Common myeloid progenitor, CD34-positive (primary cell): ENCODE results near the gene LAMP1.
"Not testable (repeated sequence)": the region's sequence is repeated elsewhere in the genome, so short reads cannot be mapped to it uniquely, and the experiment has no call there.

Experiments
- CTCF ChIA-PET: fragments of 350-600 bp; sonication (Branson Sonifier 250); formaldehyde crosslinking; loops from one replicate; lab custom pipeline; 2021; ENCODE audit warnings: antibody characterized with exemption; lab: Charles Lee
- POLR2A ChIA-PET: fragments of 350-600 bp; sonication (Branson Sonifier 250); formaldehyde crosslinking; loops from one replicate; lab custom pipeline; 2021; ENCODE audit warnings: antibody characterized with exemption; lab: Charles Lee
- DNase-seq, 3 donors: peaks; one replicate each; pipeline versions ENCODE4 v3.0.0 to v3.0.0-alpha.2; 2013
- H3K27ac ChIP-seq, 2 experiments: 1 replicate in 1 of 2; 2 replicates in 1 of 2; pipeline ENCODE4 v1.7.0; 2013; ENCODE audit warnings: inconsistent platforms in 2 of 2, low read length in 2 of 2, mild to moderate bottlenecking in 2 of 2, low read depth in 1 of 2, moderate library complexity in 1 of 2; ENCODE audit not compliant: severe bottlenecking in 2 of 2, insufficient read depth in 1 of 2, poor library complexity in 1 of 2
- H3K27me3 ChIP-seq, 5 experiments: replicated peaks in 2 of 5; 1 replicate in 3 of 5; 2 replicates in 2 of 5; pipeline versions ENCODE4 v1.6.1 to v1.7.0; 2013; ENCODE audit warnings: low read length in 4 of 5, mild to moderate bottlenecking in 2 of 5, moderate library complexity in 2 of 5, inconsistent platforms in 1 of 5; ENCODE audit not compliant: insufficient read depth in 5 of 5, control insufficient read depth in 4 of 5
- H3K36me3 ChIP-seq, 4 experiments: 1 replicate in 2 of 4; 2 replicates in 2 of 4; pipeline versions ENCODE4 v1.6.1 to v1.7.0; 2013; ENCODE audit warnings: low read length in 3 of 4, control low read depth in 1 of 4, mild to moderate bottlenecking in 1 of 4; ENCODE audit not compliant: control insufficient read depth in 4 of 4, insufficient read depth in 4 of 4
- H3K4me1 ChIP-seq, 4 experiments: 1 replicate in 3 of 4; 2 replicates in 1 of 4; pipeline versions ENCODE4 v1.6.1 to v1.7.1; 2013; ENCODE audit warnings: low read length in 3 of 4, mild to moderate bottlenecking in 3 of 4, control low read depth in 1 of 4, inconsistent platforms in 1 of 4, moderate library complexity in 1 of 4; ENCODE audit not compliant: control insufficient read depth in 4 of 4, insufficient read depth in 4 of 4; ENCODE audit errors: control extremely low read depth in 1 of 4
- H3K4me3 ChIP-seq, 7 experiments: 1 replicate in 4 of 7; 2 replicates in 3 of 7; pipeline versions ENCODE4 v1.5.1 to v1.7.0; 2013; ENCODE audit warnings: mild to moderate bottlenecking in 7 of 7, low read length in 6 of 7, moderate library complexity in 6 of 7, inconsistent platforms in 2 of 7, low read depth in 2 of 7, control low read depth in 1 of 7; ENCODE audit not compliant: insufficient read depth in 4 of 7, control insufficient read depth in 1 of 7; ENCODE audit errors: extremely low read depth in 1 of 7
- H3K9me3 ChIP-seq, 5 experiments: 1 replicate in 4 of 5; 2 replicates in 1 of 5; pipeline versions ENCODE4 v1.6.1 to v1.7.1; 2013; ENCODE audit warnings: low read length in 4 of 5, mild to moderate bottlenecking in 2 of 5, inconsistent platforms in 1 of 5, low read depth in 1 of 5, moderate library complexity in 1 of 5; ENCODE audit not compliant: control insufficient read depth in 4 of 5, insufficient read depth in 2 of 5; ENCODE audit errors: control extremely low read depth in 1 of 5
- WGBS: methylation state at CpG from one replicate; pipeline ENCODE4 v1.1.5; 2013; ENCODE audit not compliant: insufficient coverage; 5-methylcytosine and 5-hydroxymethylcytosine counted together

LAMP1 gene

GRCh38 chr13:113305208-113305607, 8.2 kb downstream of the LAMP1 start:
- no peaks in the 10 kb centered on the region for H3K9me3 ChIP-seq
- H3K4me3 ChIP-seq: no peak overlapping the region
- POLR2A ChIA-PET: no interaction called here
- H3K4me1 ChIP-seq: no peaks in the 10 kb centered on the region
- CTCF ChIA-PET: no interaction called here
- H3K36me3 ChIP-seq: peaks cover 11 to 21% (median 19%) of the 10 kb centered on the region in 4 experiments
- no peak for DNase-seq
- 90% methylated on average over 6 of the region's 7 CpGs for WGBS
- no peak overlapping the region for H3K27ac ChIP-seq
- H3K27me3 ChIP-seq: no peaks in the 10 kb centered on the region

GRCh38 chr13:113307491-113307890, 10.5 kb downstream of the LAMP1 start:
- DNase-seq: no peak
- CTCF ChIA-PET: interaction anchor here (1.7 kb wide), 1 partner anchor 9 kb away, joined by 3 read pairs; no protein-coding TSS in a partner anchor
- POLR2A ChIA-PET: no interaction called here
- H3K4me3 ChIP-seq: no peak overlapping the region
- H3K9me3 ChIP-seq: no peaks in the 10 kb centered on the region
- H3K27me3 ChIP-seq: no peaks in the 10 kb centered on the region
- peaks cover 13 to 41% (median 34%) of the 10 kb centered on the region in 4 experiments for H3K36me3 ChIP-seq
- no peaks in the 10 kb centered on the region for H3K4me1 ChIP-seq
- no peak overlapping the region for H3K27ac ChIP-seq

- H3K36me3 ChIP-seq: peaks cover 13 to 44% (median 33%) of the 10 kb centered on the region in 4 experiments
- H3K27me3 ChIP-seq: no peaks in the 10 kb centered on the region
- no peak overlapping the region for H3K4me3 ChIP-seq
- no peak overlapping the region for H3K27ac ChIP-seq
- ChIA-PET CTCF (interaction anchor here (1.0 to 1.2 kb wide), 2 partner anchors 12 to 20 kb away, joined by 3 to 4 read pairs; partner anchors contain the start of gene LAMP1), POLR2A (interaction anchor here (1.2 kb wide), 1 partner anchor 11 kb away, joined by 3 read pairs; no protein-coding TSS in a partner anchor)
- 92% methylated on average over 6 of the region's 6 CpGs for WGBS
- H3K4me1 ChIP-seq: no peaks in the 10 kb centered on the region
- no peaks in the 10 kb centered on the region for H3K9me3 ChIP-seq
- DNase-seq: no peak
Observed at GRCh38 chr13:113309473-113309872, 12.4 kb downstream of the LAMP1 start.

- peaks cover 4 to 64% (median 48%) of the 10 kb centered on the region in 4 experiments for H3K36me3 ChIP-seq
- DNase-seq, CTCF ChIA-PET, H3K9me3 ChIP-seq, H3K4me3 ChIP-seq, H3K27me3 ChIP-seq, H3K4me1 ChIP-seq, H3K27ac ChIP-seq, POLR2A ChIA-PET: not testable (repeated sequence)
- WGBS: 97% methylated on average over 18 of the region's 20 CpGs
Observed at GRCh38 chr13:113314112-113314511, 17.1 kb downstream of the LAMP1 start.

GRCh38 chr13:113314895-113315470, 17.9 kb downstream of the LAMP1 start:
- whole genome bisulfite sequencing: 96% methylated on average over 13 of the region's 23 CpGs
- POLR2A ChIA-PET, DNase-seq, H3K4me1 ChIP-seq, H3K27me3 ChIP-seq, H3K9me3 ChIP-seq, H3K4me3 ChIP-seq, CTCF ChIA-PET, H3K27ac ChIP-seq: not testable (repeated sequence)
- H3K36me3 ChIP-seq: peaks cover 4 to 68% (median 51%) of the 10 kb centered on the region in 4 experiments

GRCh38 chr13:113315992-113316391, 19.0 kb downstream of the LAMP1 start:
- H3K9me3 ChIP-seq: no peaks in the 10 kb centered on the region
- no peaks in the 10 kb centered on the region for H3K27me3 ChIP-seq
- ChIA-PET CTCF (no interaction called here), POLR2A (no interaction called here)
- H3K36me3 ChIP-seq: peaks cover 6 to 72% (median 55%) of the 10 kb centered on the region in 4 experiments
- 95% methylated on average over 5 of the region's 5 CpGs for WGBS
- no peak overlapping the region for H3K4me3 ChIP-seq
- DNase-seq: no peak
- H3K27ac ChIP-seq: no peak overlapping the region
- no peaks in the 10 kb centered on the region for H3K4me1 ChIP-seq

GRCh38 chr13:113317031-113317430, 20.0 kb downstream of the LAMP1 start:
- H3K36me3 ChIP-seq: peaks cover 6 to 72% (median 58%) of the 10 kb centered on the region in 4 experiments
- no peak overlapping the region for H3K27ac ChIP-seq
- ChIA-PET CTCF (no interaction called here), POLR2A (no interaction called here)
- H3K4me3 ChIP-seq: no peak overlapping the region
- 98% methylated on average over 4 of the region's 12 CpGs for WGBS
- H3K9me3 ChIP-seq: no peaks in the 10 kb centered on the region
- no peak for DNase-seq
- H3K27me3 ChIP-seq: no peaks in the 10 kb centered on the region
- H3K4me1 ChIP-seq: no peaks in the 10 kb centered on the region
